HG03575 (cell line): ENCODE measurements around the gene ART3.

ENCODE experiments used
- ATAC-seq: cut with Tn5 transposase; IDR thresholded peaks from one replicate; pipeline ENCODE4 v1.9.1; 2021; ENCODE audit not compliant: unreplicated experiment, insufficient number of reproducible peaks, low FRiP score; ENCODE audit errors: extremely low read depth

Gene ART3

DNA sequence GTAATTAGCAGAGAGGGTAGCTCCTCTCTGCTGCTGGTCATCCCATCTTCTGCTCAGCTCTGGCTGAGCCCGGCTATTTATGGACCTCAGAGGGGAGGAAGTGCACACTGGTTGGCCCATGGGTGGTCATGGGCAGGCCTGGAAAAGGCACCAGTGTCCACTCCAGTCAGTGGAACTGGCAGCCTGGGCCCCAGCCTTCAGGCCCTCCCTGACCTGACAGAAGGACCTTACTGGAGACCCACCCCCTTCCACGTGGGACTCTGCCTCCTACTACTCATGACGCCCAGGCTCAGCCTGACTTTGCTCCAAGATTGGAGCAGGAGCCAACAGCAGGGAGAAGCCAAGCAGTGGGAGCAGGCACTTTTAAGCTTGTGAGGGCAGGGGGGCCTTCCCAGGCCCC, 8.0 kb upstream of the ART3 start:
- ATAC-seq = no peak

GRCh38 chr4:76067652-76068286, 6.7 kb upstream of the ART3 start:
- no peak for ATAC-seq

GRCh38 chr4:76072760-76073159, 1.7 kb upstream of the ART3 start:
- ATAC-seq = no peak

DNA sequence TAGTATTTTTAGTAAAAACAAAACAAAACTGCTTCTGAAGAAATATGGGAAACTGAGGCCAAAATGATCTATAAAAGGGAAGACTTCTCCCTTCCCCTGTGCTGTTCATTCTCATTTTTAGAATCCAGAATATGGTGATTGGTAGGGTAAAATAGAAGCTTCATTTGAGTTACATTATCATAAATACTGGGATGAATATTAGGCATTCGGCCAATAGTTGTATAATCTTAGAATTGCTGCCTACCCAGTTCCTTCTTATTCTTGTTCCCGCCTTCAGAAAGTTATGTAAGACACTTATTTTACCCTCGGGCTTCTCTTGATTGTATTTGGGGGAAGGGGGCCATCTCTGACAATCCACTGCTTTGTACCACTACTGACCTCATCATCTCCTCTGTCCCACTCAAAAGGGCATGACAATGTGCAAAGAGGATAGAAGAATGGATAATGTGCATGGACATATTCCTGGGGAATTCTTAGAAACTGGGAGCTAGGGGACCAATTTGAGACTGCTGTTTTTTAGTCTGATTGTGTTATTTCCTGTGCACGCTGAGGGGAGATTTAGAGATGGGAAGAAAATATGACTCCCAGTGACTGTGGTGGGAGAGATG, 588 bp downstream of the ART3 start:
- no peak for ATAC-seq

GRCh38 chr4:76078033-76078613, 3.6 kb downstream of the ART3 start:
- no peak for ATAC-seq

DNA sequence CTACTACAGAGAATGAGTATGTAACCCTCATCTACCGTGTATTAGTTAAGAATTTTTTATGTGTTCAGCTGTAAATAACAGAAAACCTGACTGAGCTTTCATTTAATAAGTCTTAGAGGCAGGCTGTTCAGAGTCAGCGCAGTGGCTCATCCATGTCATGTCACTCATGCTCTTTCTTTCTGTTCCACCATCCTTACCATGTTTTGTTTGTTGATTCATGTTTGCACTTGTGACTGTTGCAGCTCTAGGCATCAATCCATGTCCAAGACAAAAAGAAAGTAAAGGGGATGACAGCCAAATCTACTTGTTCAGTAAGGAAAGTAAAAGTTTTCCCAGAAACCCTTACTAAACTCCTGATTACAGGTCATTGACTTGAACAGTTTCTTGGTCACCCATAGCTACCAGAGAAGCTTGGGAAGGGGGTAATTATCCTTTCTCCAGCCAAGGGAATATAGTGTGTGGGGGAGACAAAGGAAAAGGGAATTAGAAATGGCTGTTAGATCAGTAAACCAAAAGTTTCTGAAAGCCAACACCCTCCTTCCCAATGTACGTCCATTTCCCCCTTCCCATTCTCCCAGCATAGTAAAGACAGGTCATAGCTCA, 9.0 kb downstream of the ART3 start:
- ATAC-seq = no peak

- ATAC-seq = no peak
These were observed 10.0 kb downstream of the ART3 start for GRCh38 chr4:76084542-76084941.

- ATAC-seq = no peak
These were observed 12.7 kb downstream of the ART3 start for GRCh38 chr4:76087007-76087769.

DNA sequence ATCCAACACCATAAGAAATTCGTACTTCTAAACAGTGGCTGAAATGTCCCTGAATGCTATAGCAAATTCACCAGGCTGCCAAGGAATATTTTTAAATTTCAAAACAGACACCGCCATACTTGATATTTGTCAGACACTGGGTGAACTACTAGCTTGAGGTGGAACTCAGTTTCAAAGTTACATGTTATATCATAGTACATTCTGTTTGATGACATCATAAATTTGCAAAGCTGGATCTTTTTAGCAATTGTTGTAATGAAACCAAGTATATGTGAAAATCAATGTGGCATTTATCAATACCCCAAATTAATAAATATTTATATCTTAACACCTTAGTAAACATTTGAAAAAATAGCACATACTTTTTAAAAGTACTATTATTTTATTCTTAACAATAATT, 14.2 kb downstream of the ART3 start:
- no peak for ATAC-seq

DNA sequence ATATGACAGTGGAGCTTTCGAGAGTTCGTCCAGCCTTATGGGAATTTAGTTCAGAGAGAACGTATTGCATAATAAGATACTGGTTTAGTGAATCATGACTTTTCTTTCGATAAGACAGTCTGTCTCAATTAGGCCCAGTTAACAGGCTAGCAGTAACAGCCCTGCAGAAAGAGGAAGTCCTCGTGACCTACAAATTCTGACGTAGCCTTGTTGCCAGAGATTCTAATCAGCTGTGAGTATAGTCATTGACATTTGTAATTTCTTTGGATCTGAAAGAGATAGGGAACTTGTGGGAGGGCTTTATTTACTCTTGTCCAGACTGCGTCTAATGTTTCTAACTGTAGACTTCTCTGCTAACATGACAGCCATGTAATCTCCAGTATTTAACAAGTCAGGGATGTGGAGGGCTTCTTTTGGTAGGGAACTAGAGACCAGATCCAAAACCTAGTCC, 15.8 kb downstream of the ART3 start:
- ATAC-seq = no peak

DNA sequence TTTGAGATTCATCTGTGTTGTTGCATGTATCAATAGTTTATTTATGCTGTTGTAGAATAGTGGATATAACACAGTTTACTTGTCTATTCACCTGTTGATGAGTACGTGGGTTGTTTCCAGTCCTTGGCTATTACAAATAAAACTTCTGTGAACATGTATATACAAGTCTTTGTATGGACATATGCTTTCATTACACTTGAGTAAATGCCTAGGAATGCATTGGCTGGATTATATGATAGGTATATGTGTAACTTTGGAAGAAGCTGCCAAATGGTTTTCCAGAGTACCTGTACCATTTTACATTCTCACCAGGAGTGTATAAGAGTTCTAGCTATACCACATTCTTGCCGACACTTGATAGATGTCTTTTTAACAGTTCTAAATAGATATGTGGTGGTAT, 16.5 kb downstream of the ART3 start:
- no peak for ATAC-seq

- ATAC-seq = no peak
These were observed 21.1 kb downstream of the ART3 start for GRCh38 chr4:76095568-76095967.

DNA sequence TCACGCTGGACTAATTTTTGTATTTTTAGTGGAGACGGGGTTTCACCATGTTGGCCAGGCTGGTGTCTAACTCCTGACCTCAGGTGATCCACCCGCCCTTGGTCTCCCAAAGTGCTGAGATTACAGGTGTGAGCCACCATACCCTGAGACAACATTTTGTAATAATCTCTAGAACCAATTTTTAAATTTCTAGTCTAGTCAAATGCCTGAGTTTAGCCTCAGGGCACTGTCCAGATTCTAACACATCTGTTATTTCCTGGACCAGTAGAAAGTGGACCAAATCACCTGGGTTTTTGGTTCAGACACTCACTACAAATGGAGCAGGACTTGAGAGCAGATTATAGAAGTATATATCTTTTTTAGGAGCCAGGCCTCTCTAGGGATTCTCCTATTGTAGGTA, 21.6 kb downstream of the ART3 start:
- no peak for ATAC-seq

DNA sequence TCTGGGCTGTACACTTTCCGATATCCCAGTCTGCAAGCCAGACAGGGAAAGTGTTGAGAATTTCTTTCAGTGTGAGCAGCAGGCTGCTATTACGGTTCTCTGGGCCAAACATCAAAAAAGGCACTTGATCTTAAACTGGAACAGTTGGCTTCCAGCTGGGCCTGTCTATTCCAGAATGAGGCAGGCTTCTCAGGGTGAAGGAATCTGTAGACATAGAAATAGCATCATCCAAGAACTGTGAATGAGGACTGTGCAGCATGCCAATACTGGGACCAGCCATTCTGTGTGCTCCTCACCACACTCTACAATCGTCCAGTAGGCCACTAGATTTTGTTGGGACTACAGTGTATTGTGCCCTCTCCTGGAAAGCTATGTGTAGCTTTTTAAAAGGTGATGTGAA, 31.1 kb downstream of the ART3 start:
- no peak for ATAC-seq

DNA sequence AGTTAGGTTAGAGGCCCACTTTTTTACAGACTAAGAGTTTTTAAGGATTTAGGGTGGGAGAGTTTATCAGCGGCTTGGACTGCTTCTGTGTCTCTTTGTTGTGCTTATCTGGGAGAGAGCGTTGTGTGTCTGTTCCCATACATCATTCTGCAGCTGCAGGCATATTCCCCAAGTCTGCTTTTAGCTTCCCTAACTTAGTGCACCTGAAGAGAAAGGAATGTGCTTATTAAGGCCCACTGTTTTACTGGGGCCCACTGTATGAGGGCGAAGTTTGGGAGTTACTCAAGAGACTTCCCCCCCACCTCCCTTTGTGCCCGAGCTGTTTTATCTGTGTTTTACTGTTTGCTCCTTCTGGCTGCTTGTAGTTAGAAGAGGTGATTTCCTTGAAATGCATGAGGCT, 31.9 kb downstream of the ART3 start:
- ATAC-seq = no peak

- no peak for ATAC-seq
These were observed 34.1 kb downstream of the ART3 start for GRCh38 chr4:76108467-76109181.

GRCh38 chr4:76116821-76117220, 42.3 kb downstream of the ART3 start:
- no peak for ATAC-seq

DNA sequence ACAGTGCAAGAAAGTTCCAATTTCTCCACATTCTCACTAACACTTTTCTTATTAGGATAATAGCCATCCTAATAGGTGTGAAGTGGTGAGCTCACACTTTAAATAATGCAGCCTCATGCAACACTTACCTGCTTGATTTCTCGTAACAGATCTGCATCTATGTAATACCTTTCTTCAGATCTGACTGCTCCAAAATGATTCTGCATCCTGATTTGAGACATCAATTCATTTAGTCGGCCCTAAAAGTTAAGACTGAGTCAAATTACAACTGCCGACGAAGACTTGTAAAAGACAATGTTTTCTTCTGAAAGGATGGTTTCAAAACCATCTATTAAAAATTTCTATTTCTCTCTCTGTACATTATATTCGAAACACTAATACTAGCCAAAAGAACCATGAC, 43.0 kb downstream of the ART3 start:
- no peak for ATAC-seq

DNA sequence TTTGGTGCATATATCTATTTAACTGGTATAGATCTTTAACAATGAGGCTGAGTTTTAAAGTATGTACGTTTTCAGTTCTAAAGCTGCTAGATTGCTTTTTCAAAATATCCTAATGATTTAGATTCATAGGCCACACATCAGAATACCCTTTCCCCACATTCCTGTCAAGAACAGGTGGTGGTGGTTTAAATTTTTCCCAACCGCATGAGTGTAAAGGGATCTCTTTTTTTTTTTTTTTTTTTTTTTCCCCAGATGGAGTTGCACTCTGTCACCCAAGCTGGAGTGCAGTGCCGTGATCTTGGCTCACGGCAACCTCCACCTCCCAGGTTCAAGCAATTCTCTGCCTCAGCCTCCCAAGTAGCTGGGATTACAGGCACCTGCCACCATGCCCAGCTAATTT, 45.7 kb downstream of the ART3 start:
- ATAC-seq = no peak
